Measurements from ENCODE around the gene CASP6.
A peak's percentile ranks its signal among the peaks of the same experiment; 100 is the strongest.
"Not testable (repeated sequence)": the region's sequence is repeated elsewhere in the genome, so short reads cannot be mapped to it uniquely, and the experiment has no call there.

CASP6 gene

GRCh38 chr4:109701566-109702410, 1.5 kb downstream of the CASP6 start:
- peaks cover 6% of the 10 kb centered on the region in 2 donors for H3K36me3 Mint-ChIP-seq
- peak overlapping the region; percentile 86 for H3K27ac Mint-ChIP-seq
- DNase-seq (no peak), ATAC-seq (replicated peaks) (peak in 1 of 2 donors; percentile 1)
- peaks cover 10 to 29% of the 10 kb centered on the region in 2 donors for H3K4me1 Mint-ChIP-seq
- H3K4me3 Mint-ChIP-seq = peak overlapping the region; percentile 88 to 94
- no peaks in the 10 kb centered on the region for H3K9me3 Mint-ChIP-seq
- no peaks in the 10 kb centered on the region for H3K27me3 Mint-ChIP-seq

- no peak overlapping the region for H3K27ac Mint-ChIP-seq
- no peak for ATAC-seq (replicated peaks)
These were observed 3.6 kb downstream of the CASP6 start for GRCh38 chr4:109699553-109700225.

GRCh38 chr4:109698656-109699055, 4.6 kb downstream of the CASP6 start:
- peaks cover 7 to 23% of the 10 kb centered on the region in 2 donors for H3K4me1 Mint-ChIP-seq
- no peak for DNase-seq
- no peaks in the 10 kb centered on the region for H3K27me3 Mint-ChIP-seq
- no peak overlapping the region for H3K27ac Mint-ChIP-seq
- H3K36me3 Mint-ChIP-seq = peaks cover 6 to 10% of the 10 kb centered on the region in 2 donors
- no peak for ATAC-seq (replicated peaks)
- no peak overlapping the region for H3K4me3 Mint-ChIP-seq
- no peaks in the 10 kb centered on the region for H3K9me3 Mint-ChIP-seq

More at GRCh38 chr4:109699553-109700225, 3.6 kb downstream of the CASP6 start:
- Mint-ChIP-seq H3K9me3 (no peaks in the 10 kb centered on the region), H3K27me3 (no peaks in the 10 kb centered on the region), H3K4me1 (peaks cover 10 to 29% of the 10 kb centered on the region in 2 donors), H3K36me3 (peaks cover 6% of the 10 kb centered on the region in 2 donors), H3K4me3 (no peak overlapping the region)
- no peak for DNase-seq

- Mint-ChIP-seq H3K4me3 (no peak overlapping the region), H3K27me3 (no peaks in the 10 kb centered on the region), H3K9me3 (no peaks in the 10 kb centered on the region), H3K4me1 (peaks cover 8 to 16% of the 10 kb centered on the region in 2 donors), H3K36me3 (peaks cover 17 to 24% of the 10 kb centered on the region in 2 donors), H3K27ac (no peak overlapping the region)
- no peak for DNase-seq
- peak in 1 of 2 donors; percentile 25 for ATAC-seq (replicated peaks)
These were observed 11.8 kb downstream of the CASP6 start for GRCh38 chr4:109691411-109691920.

- DNase-seq (no peak), ATAC-seq (replicated peaks) (peak; percentile 66 to 73)
These were observed 12.4 kb downstream of the CASP6 start for GRCh38 chr4:109690690-109691410.

GRCh38 chr4:109684727-109685126, 18.5 kb downstream of the CASP6 start:
- no peaks in the 10 kb centered on the region for H3K9me3 Mint-ChIP-seq
- no peak for ATAC-seq (replicated peaks)
- no peak for DNase-seq
- no peak overlapping the region for H3K4me3 Mint-ChIP-seq
- peaks cover 21 to 29% of the 10 kb centered on the region in 2 donors for H3K36me3 Mint-ChIP-seq
- H3K4me1 Mint-ChIP-seq = peaks cover 9 to 21% of the 10 kb centered on the region in 2 donors
- H3K27me3 Mint-ChIP-seq = no peaks in the 10 kb centered on the region
- no peak overlapping the region for H3K27ac Mint-ChIP-seq

More at GRCh38 chr4:109690690-109691410, 12.4 kb downstream of the CASP6 start:
- Mint-ChIP-seq H3K27ac (no peak overlapping the region), H3K27me3 (no peaks in the 10 kb centered on the region), H3K4me3 (no peak overlapping the region), H3K4me1 (peaks cover 8 to 16% of the 10 kb centered on the region in 2 donors), H3K36me3 (peaks cover 18 to 24% of the 10 kb centered on the region in 2 donors), H3K9me3 (no peaks in the 10 kb centered on the region)

- Mint-ChIP-seq H3K27ac (peak overlapping the region; percentile 27), H3K27me3 (no peaks in the 10 kb centered on the region), H3K36me3 (peaks cover 26 to 29% of the 10 kb centered on the region in 2 donors), H3K9me3 (no peaks in the 10 kb centered on the region), H3K4me1 (peaks cover 9 to 21% of the 10 kb centered on the region in 2 donors), H3K4me3 (no peak overlapping the region)
- no peak for DNase-seq
- ATAC-seq (replicated peaks) = peak; percentile 89 to 91
These were observed 19.5 kb downstream of the CASP6 start for GRCh38 chr4:109683621-109684253.

- DNase-seq = no peak
- Mint-ChIP-seq H3K27ac (no peak overlapping the region), H3K4me1 (peaks cover 9 to 21% of the 10 kb centered on the region in 2 donors), H3K27me3 (no peaks in the 10 kb centered on the region), H3K4me3 (no peak overlapping the region), H3K9me3 (no peaks in the 10 kb centered on the region), H3K36me3 (peaks cover 29% of the 10 kb centered on the region in 2 donors)
- ATAC-seq (replicated peaks) = no peak
These were observed 20.4 kb downstream of the CASP6 start for GRCh38 chr4:109682875-109683274.

- Mint-ChIP-seq H3K36me3 (peaks cover 17 to 29% of the 10 kb centered on the region in 2 donors), H3K4me1 (peaks cover 8 to 12% of the 10 kb centered on the region in 2 donors)
- DNase-seq; H3K27ac Mint-ChIP-seq; H3K4me3 Mint-ChIP-seq; H3K9me3 Mint-ChIP-seq; H3K27me3 Mint-ChIP-seq; ATAC-seq (replicated peaks): not testable (repeated sequence)
These were observed 24.3 kb downstream of the CASP6 start for GRCh38 chr4:109678925-109679324.

- not testable (repeated sequence) for DNase-seq; H3K27ac Mint-ChIP-seq; H3K4me1 Mint-ChIP-seq; ATAC-seq (replicated peaks); H3K9me3 Mint-ChIP-seq; H3K4me3 Mint-ChIP-seq; H3K27me3 Mint-ChIP-seq
- H3K36me3 Mint-ChIP-seq = peaks cover 19 to 24% of the 10 kb centered on the region in 2 donors
These were observed 24.8 kb downstream of the CASP6 start for GRCh38 chr4:109678472-109678871.

GRCh38 chr4:109676886-109677285, 26.4 kb downstream of the CASP6 start:
- peaks cover 16% of the 10 kb centered on the region in 2 donors for H3K36me3 Mint-ChIP-seq
- H3K4me3 Mint-ChIP-seq = no peak overlapping the region
- H3K4me1 Mint-ChIP-seq = peaks cover 0 to 3% of the 10 kb centered on the region in 2 donors
- no peak overlapping the region for H3K27ac Mint-ChIP-seq
- ATAC-seq (replicated peaks) (no peak), DNase-seq (no peak)
- no peaks in the 10 kb centered on the region for H3K27me3 Mint-ChIP-seq
- H3K9me3 Mint-ChIP-seq = no peaks in the 10 kb centered on the region

GRCh38 chr4:109675843-109676242, 27.4 kb downstream of the CASP6 start:
- Mint-ChIP-seq H3K9me3 (peaks cover 5 to 6% of the 10 kb centered on the region in 2 donors), H3K27ac (no peak overlapping the region), H3K4me1 (no peaks in the 10 kb centered on the region), H3K36me3 (peaks cover 19 to 26% of the 10 kb centered on the region in 2 donors), H3K27me3 (no peaks in the 10 kb centered on the region), H3K4me3 (no peak overlapping the region)
- no peak for ATAC-seq (replicated peaks)
- no peak for DNase-seq

- no peak overlapping the region for H3K27ac Mint-ChIP-seq
- DNase-seq = no peak
- H3K4me1 Mint-ChIP-seq = no peaks in the 10 kb centered on the region
- no peak for ATAC-seq (replicated peaks)
- no peak overlapping the region for H3K4me3 Mint-ChIP-seq
- H3K27me3 Mint-ChIP-seq = no peaks in the 10 kb centered on the region
- peaks cover 5 to 6% of the 10 kb centered on the region in 2 donors for H3K9me3 Mint-ChIP-seq
- H3K36me3 Mint-ChIP-seq = peaks cover 21 to 28% of the 10 kb centered on the region in 2 donors
These were observed 28.1 kb downstream of the CASP6 start for GRCh38 chr4:109675181-109675580.
